Activated naive CD4-positive, alpha-beta T cell treated with anti-CD3 and anti-CD28 coated beads, Interleukin-2, amount 50 U/mL, for 72 hours (primary cell): Measurements from ENCODE around the gene GCSH. TPM values are rescaled to one million over a fixed set of nuclear protein-coding genes. Genes with fewer than 3 reads are reported as not detected.

Source experiments
- total RNA-seq, 2 donors: library from RNA; stranded (reverse); gene quantifications; one replicate each; pipeline ENCODE4 v1.2.3, GENCODE V29; 2022

GCSH gene
- total RNA-seq, 2 donors from 2014 or later: 14.4 to 18.9 TPM

Other genes starting within 250 kb of the GCSH start
- gene CMC2, start 89.5 kb downstream of the GCSH start, total RNA-seq: 100 to 1,000 TPM; 107 to 144 TPM
- 10 to 100 TPM; 41.7 to 57.9 TPM for gene CENPN, start 89.2 kb downstream of the GCSH start, total RNA-seq
- 10 to 100 TPM; 12.4 to 16.5 TPM for gene ATMIN, start 60.6 kb downstream of the GCSH start, total RNA-seq
- 1 to 10 TPM in 1 of 2 donors, under 1 TPM in 1; 0.59 to 2.4 TPM for gene C16orf46, start 19.2 kb downstream of the GCSH start, total RNA-seq
- gene BCO1, start 142.3 kb upstream of the GCSH start, total RNA-seq: not detected
- 10 to 100 TPM; 12.8 to 15.7 TPM for gene GAN, start 218.6 kb upstream of the GCSH start, total RNA-seq